SJSA1 (cell line): ENCODE measurements around the gene DISP3. TPM values are rescaled to one million over a fixed set of nuclear protein-coding genes. Genes with fewer than 3 reads are reported as not detected.
A peak's percentile ranks its signal among the peaks of the same experiment; 100 is the strongest.

ENCODE experiments used
- DNase-seq, 2 experiments: peaks; one replicate each; pipeline ENCODE4 v3.0.0-alpha.2; 2015 to 2020; ENCODE audit warnings: low spot score in 2 of 2, low read depth in 1 of 2
- H3K27ac ChIP-seq: fragments of 250-450 bp; sonication (Bioruptor Pico); 2 replicates; pipeline ENCODE4 v1.5.1; 2020; ENCODE audit warnings: mild to moderate bottlenecking, moderate library complexity
- H3K27me3 ChIP-seq: fragments of 250-450 bp; sonication (Bioruptor Pico); replicated peaks from 2 replicates; pipeline ENCODE4 v1.5.1; 2020; ENCODE audit warnings: mild to moderate bottlenecking, moderate library complexity
- H3K36me3 ChIP-seq: fragments of 250-450 bp; sonication (Bioruptor Pico); 2 replicates; pipeline ENCODE4 v1.5.1; 2020; ENCODE audit warnings: mild to moderate bottlenecking
- H3K4me1 ChIP-seq: fragments of 250-450 bp; sonication (Bioruptor Pico); replicated peaks from 2 replicates; pipeline ENCODE4 v1.6.1; 2021; ENCODE audit warnings: mild to moderate bottlenecking
- H3K4me3 ChIP-seq: fragments of 250-450 bp; sonication (Bioruptor Pico); 2 replicates; pipeline ENCODE4 v1.5.1; 2020; ENCODE audit warnings: mild to moderate bottlenecking
- H3K9me3 ChIP-seq: fragments of 250-450 bp; sonication (Bioruptor Pico); replicated peaks from 2 replicates; pipeline ENCODE4 v1.5.1; 2020; ENCODE audit warnings: mild to moderate bottlenecking
- total RNA-seq: library from RNA; depleted of rRNA; stranded (reverse); fragments of >200 nt; shearing (Covaris generic); gene quantifications from 2 replicates; pipeline ENCODE4 v1.2.3, GENCODE V29; 2014; rRNA removed

Gene DISP3
- not detected in 2 replicates for total RNA-seq

GRCh38 chr1:11478571-11479374 is at the start of gene DISP3:
TSS of gene DISP3 (plus strand) at chr1:11479155. CDS start at chr1:11500993, 21,838 bp downstream.
- peak; percentile 70 to 74 for DNase-seq
- Histone ChIP-seq H3K9me3 (peaks cover 9% of the 10 kb centered on the region; the same call in 1 of the 2 replicates), H3K27me3 (peaks cover 46% of the 10 kb centered on the region), H3K4me3 (peak within 1 kb of the TSS; percentile 42), H3K4me1 (peaks cover 11% of the 10 kb centered on the region), H3K27ac (no peak within 1 kb of the TSS), H3K36me3 (no peaks in the 10 kb centered on the region)

- Histone ChIP-seq H3K4me3 (no peak overlapping the region), H3K27ac (no peak overlapping the region), H3K27me3 (peaks cover 27% of the 10 kb centered on the region), H3K36me3 (no peaks in the 10 kb centered on the region), H3K9me3 (no peaks in the 10 kb centered on the region), H3K4me1 (no peaks in the 10 kb centered on the region)
- DNase-seq = no peak
Observed at GRCh38 chr1:11429226-11429625, 49.7 kb upstream of the DISP3 start.

- H3K36me3 ChIP-seq = no peaks in the 10 kb centered on the region
- DNase-seq = no peak
- H3K9me3 ChIP-seq = no peaks in the 10 kb centered on the region
- no peaks in the 10 kb centered on the region for H3K4me1 ChIP-seq
- no peak overlapping the region for H3K4me3 ChIP-seq
- H3K27me3 ChIP-seq = peaks cover 28% of the 10 kb centered on the region
- H3K27ac ChIP-seq = no peak overlapping the region
Observed at GRCh38 chr1:11429935-11430334, 49.0 kb upstream of the DISP3 start.

GRCh38 chr1:11431941-11432507 is 46.9 kb upstream of the DISP3 start:
- Histone ChIP-seq H3K4me3 (no peak overlapping the region), H3K27me3 (peaks cover 41% of the 10 kb centered on the region), H3K36me3 (no peaks in the 10 kb centered on the region), H3K9me3 (no peaks in the 10 kb centered on the region), H3K4me1 (no peaks in the 10 kb centered on the region), H3K27ac (no peak overlapping the region)
- no peak for DNase-seq

- no peaks in the 10 kb centered on the region for H3K4me1 ChIP-seq
- no peak overlapping the region for H3K27ac ChIP-seq
- peaks cover 45% of the 10 kb centered on the region for H3K27me3 ChIP-seq
- H3K4me3 ChIP-seq = no peak overlapping the region
- H3K9me3 ChIP-seq = no peaks in the 10 kb centered on the region
- no peak for DNase-seq
- H3K36me3 ChIP-seq = no peaks in the 10 kb centered on the region
Observed at GRCh38 chr1:11432526-11432925, 46.4 kb upstream of the DISP3 start.

GRCh38 chr1:11434501-11434900 is 44.5 kb upstream of the DISP3 start:
- no peak for DNase-seq
- Histone ChIP-seq H3K4me1 (no peaks in the 10 kb centered on the region), H3K4me3 (no peak overlapping the region), H3K27ac (no peak overlapping the region), H3K36me3 (no peaks in the 10 kb centered on the region), H3K27me3 (peaks cover 52% of the 10 kb centered on the region), H3K9me3 (no peaks in the 10 kb centered on the region)

GRCh38 chr1:11434926-11435325 is 44.0 kb upstream of the DISP3 start:
- Histone ChIP-seq H3K36me3 (no peaks in the 10 kb centered on the region), H3K27ac (no peak overlapping the region), H3K4me3 (no peak overlapping the region), H3K27me3 (peaks cover 54% of the 10 kb centered on the region), H3K4me1 (no peaks in the 10 kb centered on the region), H3K9me3 (no peaks in the 10 kb centered on the region)
- no peak for DNase-seq

GRCh38 chr1:11438996-11439395 is 40.0 kb upstream of the DISP3 start:
- H3K36me3 ChIP-seq = no peaks in the 10 kb centered on the region
- H3K4me3 ChIP-seq = no peak overlapping the region
- H3K9me3 ChIP-seq = no peaks in the 10 kb centered on the region
- no peaks in the 10 kb centered on the region for H3K4me1 ChIP-seq
- peaks cover 73% of the 10 kb centered on the region for H3K27me3 ChIP-seq
- DNase-seq = no peak
- H3K27ac ChIP-seq = no peak overlapping the region

GRCh38 chr1:11441211-11441952 is 37.6 kb upstream of the DISP3 start:
- H3K27me3 ChIP-seq = peaks cover 76% of the 10 kb centered on the region
- no peak overlapping the region for H3K4me3 ChIP-seq
- H3K9me3 ChIP-seq = no peaks in the 10 kb centered on the region
- no peaks in the 10 kb centered on the region for H3K36me3 ChIP-seq
- no peaks in the 10 kb centered on the region for H3K4me1 ChIP-seq
- no peak for DNase-seq
- H3K27ac ChIP-seq = no peak overlapping the region

- no peaks in the 10 kb centered on the region for H3K9me3 ChIP-seq
Observed at GRCh38 chr1:11443043-11443442, 35.9 kb upstream of the DISP3 start.

GRCh38 chr1:11443961-11444658 is 34.8 kb upstream of the DISP3 start:
- no peaks in the 10 kb centered on the region for H3K36me3 ChIP-seq
- H3K4me3 ChIP-seq = no peak overlapping the region
- H3K27me3 ChIP-seq = peaks cover 78% of the 10 kb centered on the region
- H3K4me1 ChIP-seq = no peaks in the 10 kb centered on the region
- H3K9me3 ChIP-seq = no peaks in the 10 kb centered on the region
- DNase-seq = no peak
- no peak overlapping the region for H3K27ac ChIP-seq

More at GRCh38 chr1:11443043-11443442, 35.9 kb upstream of the DISP3 start:
- Histone ChIP-seq H3K27me3 (peaks cover 78% of the 10 kb centered on the region), H3K27ac (no peak overlapping the region), H3K4me1 (no peaks in the 10 kb centered on the region), H3K4me3 (no peak overlapping the region), H3K36me3 (no peaks in the 10 kb centered on the region)
- DNase-seq = no peak

- no peak overlapping the region for H3K27ac ChIP-seq
- H3K4me3 ChIP-seq = no peak overlapping the region
- H3K4me1 ChIP-seq = no peaks in the 10 kb centered on the region
- H3K36me3 ChIP-seq = no peaks in the 10 kb centered on the region
- H3K9me3 ChIP-seq = no peaks in the 10 kb centered on the region
- no peak for DNase-seq
- peaks cover 75% of the 10 kb centered on the region for H3K27me3 ChIP-seq
Observed at GRCh38 chr1:11444907-11445306, 34.0 kb upstream of the DISP3 start.

- no peaks in the 10 kb centered on the region for H3K9me3 ChIP-seq
- H3K4me3 ChIP-seq = no peak overlapping the region
- no peak overlapping the region for H3K27ac ChIP-seq
- H3K4me1 ChIP-seq = no peaks in the 10 kb centered on the region
- no peak for DNase-seq
- peaks cover 76% of the 10 kb centered on the region for H3K27me3 ChIP-seq
- H3K36me3 ChIP-seq = no peaks in the 10 kb centered on the region
Observed at GRCh38 chr1:11447903-11448302, 31.1 kb upstream of the DISP3 start.
